Jurkat, Clone E6-1 (cell line): ENCODE measurements around the gene PCDHGC4. TPM values are rescaled to one million over a fixed set of nuclear protein-coding genes. Genes with fewer than 3 reads are reported as not detected.

Experiments used
- DNase-seq: peaks from one replicate; pipeline ENCODE4 v3.0.0-alpha.2; 2011; ENCODE audit warnings: low read depth, low spot score
- H3K4me3 ChIP-seq: 2 replicates; pipeline ENCODE4 v1.5.1; 2011; ENCODE audit warnings: mild to moderate bottlenecking, low read length, control low read depth, moderate library complexity
- polyA plus RNA-seq: library from polyadenylated mRNA; unstranded; fragments of >200 nt; gene quantifications from one replicate; pipeline ENCODE4 v1.2.1, GENCODE V29; 2012; ENCODE audit warnings: missing spikeins; ENCODE audit not compliant: insufficient read length, insufficient read depth

PCDHGC4 gene
- polyA plus RNA-seq: not detected

- DNase-seq: no peak
- no peak within 1 kb of the TSS for H3K4me3 ChIP-seq
Observed at GRCh38 chr5:141484641-141485311, at the start of gene PCDHGC4. Gene PCDHGC4 (plus strand): TSS chr5:141485030. CDS start chr5:141485174, 144 bp downstream.

- H3K4me3 ChIP-seq: no peak overlapping the region
- no peak for DNase-seq
Observed at GRCh38 chr5:141437221-141437620, 47.6 kb upstream of the PCDHGC4 start.

- DNase-seq: no peak
- H3K4me3 ChIP-seq: no peak overlapping the region
Observed at GRCh38 chr5:141439411-141440141, 45.3 kb upstream of the PCDHGC4 start.

- no peak for DNase-seq
- no peak overlapping the region for H3K4me3 ChIP-seq
Observed at GRCh38 chr5:141440341-141440740, 44.5 kb upstream of the PCDHGC4 start.

GRCh38 chr5:141441571-141442170 is 43.2 kb upstream of the PCDHGC4 start:
- H3K4me3 ChIP-seq: no peak overlapping the region
- no peak for DNase-seq

GRCh38 chr5:141465351-141465750 is 19.5 kb upstream of the PCDHGC4 start:
- DNase-seq: no peak

GRCh38 chr5:141475625-141476131 is 9.2 kb upstream of the PCDHGC4 start, which contains the start of gene PCDHGC3:
Gene PCDHGC3 (plus strand): TSS chr5:141475966. CDS start chr5:141476117, 151 bp downstream.
- H3K4me3 ChIP-seq: no peak within 1 kb of the TSS
- DNase-seq: no peak

More at GRCh38 chr5:141465351-141465750, 19.5 kb upstream of the PCDHGC4 start:
- H3K4me3 ChIP-seq: no peak overlapping the region

- DNase-seq: no peak
- no peak overlapping the region for H3K4me3 ChIP-seq
Observed at GRCh38 chr5:141476132-141476911, 8.5 kb upstream of the PCDHGC4 start.

GRCh38 chr5:141477044-141477575 is 7.7 kb upstream of the PCDHGC4 start:
- H3K4me3 ChIP-seq: no peak overlapping the region
- DNase-seq: no peak

GRCh38 chr5:141477815-141478214 is 7.0 kb upstream of the PCDHGC4 start:
- no peak overlapping the region for H3K4me3 ChIP-seq
- no peak for DNase-seq

- DNase-seq: no peak
- H3K4me3 ChIP-seq: no peak overlapping the region
Observed at GRCh38 chr5:141478321-141478945, 6.4 kb upstream of the PCDHGC4 start.

- no peak for DNase-seq
- H3K4me3 ChIP-seq: no peak overlapping the region
Observed at GRCh38 chr5:141479776-141480175, 5.1 kb upstream of the PCDHGC4 start.

GRCh38 chr5:141483902-141484301 is 928 bp upstream of the PCDHGC4 start:
- DNase-seq: no peak
- H3K4me3 ChIP-seq: no peak overlapping the region

GRCh38 chr5:141484310-141484640 is 555 bp upstream of the PCDHGC4 start:
- no peak overlapping the region for H3K4me3 ChIP-seq
- DNase-seq: no peak

GRCh38 chr5:141485321-141486055 is 658 bp downstream of the PCDHGC4 start:
- DNase-seq: no peak
- no peak overlapping the region for H3K4me3 ChIP-seq

- no peak for DNase-seq
- H3K4me3 ChIP-seq: no peak overlapping the region
Observed at GRCh38 chr5:141486091-141486490, 1.3 kb downstream of the PCDHGC4 start.

GRCh38 chr5:141487131-141487530 is 2.3 kb downstream of the PCDHGC4 start:
- DNase-seq: no peak
- no peak overlapping the region for H3K4me3 ChIP-seq
